AG09319 (cell line): ENCODE measurements around the gene NTNG1.

Experiments
- DNase-seq: peaks from one replicate; pipeline ENCODE4 v3.0.0-alpha.2; 2010; ENCODE audit warnings: low read depth; ENCODE audit errors: extremely low read depth
- TF ChIP-seq, protein P1 (sequence below): IDR thresholded peaks from 2 replicates; pipeline ENCODE4 v1.5.1; 2011; ENCODE audit warnings: low read depth, mild to moderate bottlenecking, inconsistent platforms, low read length, moderate library complexity

NTNG1 gene

DNA sequence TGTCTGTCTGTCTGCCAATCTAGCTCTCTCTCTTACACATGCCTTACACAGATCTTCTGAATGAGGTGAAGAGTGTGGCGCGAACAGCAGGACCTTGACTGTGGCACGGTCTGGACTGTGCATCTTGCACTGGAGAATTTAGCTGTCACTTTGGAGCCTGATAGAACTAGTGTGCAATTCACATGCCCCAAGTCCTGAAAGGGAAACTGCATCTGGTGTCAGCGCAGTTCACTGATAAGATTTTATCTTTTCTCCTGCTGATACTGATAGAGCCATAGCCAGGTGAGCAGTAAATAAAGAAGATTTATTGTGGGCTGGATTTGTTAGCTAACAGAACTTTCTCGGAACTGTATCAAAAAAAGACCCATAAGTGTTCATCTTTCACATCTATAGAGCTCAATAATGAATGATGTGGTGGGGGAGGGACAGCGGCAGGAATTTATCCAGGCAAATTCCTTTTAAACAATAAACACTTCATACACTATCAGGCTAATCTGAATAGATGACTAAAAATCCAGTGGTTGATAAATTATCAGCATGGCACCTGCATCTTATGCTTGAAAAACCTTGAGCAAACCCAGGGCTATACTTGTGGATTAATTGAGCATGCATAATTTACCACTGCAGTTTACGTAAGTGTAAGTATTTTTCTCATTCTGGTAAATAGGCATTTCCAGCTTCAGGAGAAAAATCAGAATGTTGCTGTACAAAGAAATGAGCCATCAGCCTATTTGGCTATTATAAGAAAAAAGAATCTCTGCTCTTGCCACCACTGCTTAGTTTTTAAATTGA, 104.1 kb downstream of the NTNG1 start:
- TF ChIP-seq, protein P1, sequence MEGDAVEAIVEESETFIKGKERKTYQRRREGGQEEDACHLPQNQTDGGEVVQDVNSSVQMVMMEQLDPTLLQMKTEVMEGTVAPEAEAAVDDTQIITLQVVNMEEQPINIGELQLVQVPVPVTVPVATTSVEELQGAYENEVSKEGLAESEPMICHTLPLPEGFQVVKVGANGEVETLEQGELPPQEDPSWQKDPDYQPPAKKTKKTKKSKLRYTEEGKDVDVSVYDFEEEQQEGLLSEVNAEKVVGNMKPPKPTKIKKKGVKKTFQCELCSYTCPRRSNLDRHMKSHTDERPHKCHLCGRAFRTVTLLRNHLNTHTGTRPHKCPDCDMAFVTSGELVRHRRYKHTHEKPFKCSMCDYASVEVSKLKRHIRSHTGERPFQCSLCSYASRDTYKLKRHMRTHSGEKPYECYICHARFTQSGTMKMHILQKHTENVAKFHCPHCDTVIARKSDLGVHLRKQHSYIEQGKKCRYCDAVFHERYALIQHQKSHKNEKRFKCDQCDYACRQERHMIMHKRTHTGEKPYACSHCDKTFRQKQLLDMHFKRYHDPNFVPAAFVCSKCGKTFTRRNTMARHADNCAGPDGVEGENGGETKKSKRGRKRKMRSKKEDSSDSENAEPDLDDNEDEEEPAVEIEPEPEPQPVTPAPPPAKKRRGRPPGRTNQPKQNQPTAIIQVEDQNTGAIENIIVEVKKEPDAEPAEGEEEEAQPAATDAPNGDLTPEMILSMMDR = no peak

GRCh38 chr1:107246775-107247345, 106.0 kb downstream of the NTNG1 start:
- no peak for DNase-seq

More for the DNA sequence above, 104.1 kb downstream of the NTNG1 start:
- no peak for DNase-seq

GRCh38 chr1:107247679-107248078, 106.8 kb downstream of the NTNG1 start:
- no peak for DNase-seq
- TF ChIP-seq, protein P1 = no peak

More at GRCh38 chr1:107246775-107247345, 106.0 kb downstream of the NTNG1 start:
- TF ChIP-seq, protein P1 = no peak

DNA sequence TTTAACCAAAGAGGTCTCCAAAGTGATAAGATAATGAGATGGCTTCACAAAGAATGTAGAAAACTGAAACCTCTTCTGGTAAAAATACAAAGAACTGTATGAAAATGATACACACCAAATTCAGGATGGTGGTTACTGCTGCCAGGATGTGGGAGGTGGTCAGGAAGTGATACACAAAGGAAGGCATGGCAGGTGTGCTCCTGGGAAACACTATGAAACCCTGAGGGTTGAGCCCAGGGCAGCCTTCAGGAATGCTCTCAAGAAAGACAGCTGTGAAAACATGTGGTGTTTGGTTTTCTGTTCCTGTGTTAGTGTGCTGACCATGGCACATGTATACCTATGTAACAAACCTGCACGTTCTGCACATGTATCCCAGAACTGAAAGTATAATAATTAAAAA, 109.3 kb downstream of the NTNG1 start:
- no peak for DNase-seq
- TF ChIP-seq, protein P1 = no peak

GRCh38 chr1:107251083-107251482, 110.2 kb downstream of the NTNG1 start:
- TF ChIP-seq, protein P1 = no peak
- no peak for DNase-seq

DNA sequence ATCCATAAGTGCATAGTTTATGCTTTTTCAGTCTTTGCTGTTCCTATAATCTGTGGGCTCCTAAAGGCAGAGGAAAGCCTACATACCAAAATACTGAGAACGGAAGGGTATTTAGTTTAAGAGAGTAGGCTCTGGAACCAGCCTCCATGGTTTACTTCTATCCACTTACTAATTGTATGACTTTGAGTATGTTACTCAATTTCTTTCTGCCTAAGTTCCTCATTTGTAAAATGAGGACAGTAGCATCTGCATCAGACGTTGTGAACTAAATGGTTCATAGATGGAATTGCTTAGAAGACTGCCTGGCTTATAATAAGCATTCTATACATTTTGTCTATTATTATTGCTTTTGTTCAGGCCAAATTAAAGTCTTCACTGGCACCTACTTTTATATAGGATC, 111.0 kb downstream of the NTNG1 start:
- no peak for DNase-seq
- TF ChIP-seq, protein P1 = no peak

- TF ChIP-seq, protein P1 = no peak
Observed at GRCh38 chr1:107252271-107252670, 111.4 kb downstream of the NTNG1 start.

More at GRCh38 chr1:107252271-107252670, 111.4 kb downstream of the NTNG1 start:
- no peak for DNase-seq
